Measurements from ENCODE around the gene CRABP1. TPM values are rescaled to one million over a fixed set of nuclear protein-coding genes. Genes with fewer than 3 reads are reported as not detected.
A peak's percentile ranks its signal among the peaks of the same experiment; 100 is the strongest.

The CRABP1 gene
- total RNA-seq, 1 donor from 2014 or later, result 320 TPM

DNA sequence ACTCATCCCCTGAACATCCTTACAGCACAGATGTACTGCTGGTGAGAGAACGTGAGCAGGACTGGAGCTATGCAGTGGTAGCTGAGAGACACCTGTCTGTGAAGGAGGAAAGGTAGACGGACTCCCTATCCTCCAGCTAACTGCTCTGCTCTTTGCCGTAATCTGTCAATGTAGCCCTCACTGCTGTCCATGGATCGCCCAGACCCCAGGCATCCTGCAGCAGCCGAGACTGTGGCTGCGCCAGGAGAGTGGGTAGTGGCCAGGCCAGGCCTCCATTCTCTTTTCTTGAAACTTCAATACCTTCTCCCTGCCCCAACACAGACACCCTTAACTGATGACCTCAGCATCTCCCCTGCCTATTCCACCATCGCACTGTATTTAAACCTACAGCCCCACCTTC lies 44.5 kb downstream of the CRABP1 start:
- no peaks in the 10 kb centered on the region for H3K36me3 Mint-ChIP-seq
- no peak for TF ChIP-seq EZH2 (IDR thresholded peaks at IDR 0.05)
- TF ChIP-seq, protein P1, sequence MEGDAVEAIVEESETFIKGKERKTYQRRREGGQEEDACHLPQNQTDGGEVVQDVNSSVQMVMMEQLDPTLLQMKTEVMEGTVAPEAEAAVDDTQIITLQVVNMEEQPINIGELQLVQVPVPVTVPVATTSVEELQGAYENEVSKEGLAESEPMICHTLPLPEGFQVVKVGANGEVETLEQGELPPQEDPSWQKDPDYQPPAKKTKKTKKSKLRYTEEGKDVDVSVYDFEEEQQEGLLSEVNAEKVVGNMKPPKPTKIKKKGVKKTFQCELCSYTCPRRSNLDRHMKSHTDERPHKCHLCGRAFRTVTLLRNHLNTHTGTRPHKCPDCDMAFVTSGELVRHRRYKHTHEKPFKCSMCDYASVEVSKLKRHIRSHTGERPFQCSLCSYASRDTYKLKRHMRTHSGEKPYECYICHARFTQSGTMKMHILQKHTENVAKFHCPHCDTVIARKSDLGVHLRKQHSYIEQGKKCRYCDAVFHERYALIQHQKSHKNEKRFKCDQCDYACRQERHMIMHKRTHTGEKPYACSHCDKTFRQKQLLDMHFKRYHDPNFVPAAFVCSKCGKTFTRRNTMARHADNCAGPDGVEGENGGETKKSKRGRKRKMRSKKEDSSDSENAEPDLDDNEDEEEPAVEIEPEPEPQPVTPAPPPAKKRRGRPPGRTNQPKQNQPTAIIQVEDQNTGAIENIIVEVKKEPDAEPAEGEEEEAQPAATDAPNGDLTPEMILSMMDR (IDR thresholded peaks at IDR 0.05), result no peak
- TF ChIP-seq EZH2phosphoT487 (IDR thresholded peaks at IDR 0.05), result no peak
- H3K4me1 Mint-ChIP-seq, result peaks cover 18% of the 10 kb centered on the region
- H3K9ac ChIP-seq, result no peak overlapping the region
- H3K27me3 ChIP-seq, result no peaks in the 10 kb centered on the region
- H3K9me3 ChIP-seq (ENCODE audit: low read depth), result no peaks in the 10 kb centered on the region
- H3K79me2 ChIP-seq (ENCODE audit: low read depth), result no peaks in the 10 kb centered on the region
- H3K9me3 Mint-ChIP-seq, result no peaks in the 10 kb centered on the region
- H3K4me3 Mint-ChIP-seq, result no peak overlapping the region
- H3K4me3 ChIP-seq, result no peak overlapping the region
- no peaks in the 10 kb centered on the region for H3K36me3 ChIP-seq
- H2AFZ ChIP-seq (replicated peaks), result no peak overlapping the region
- H3K4me2 ChIP-seq, result no peak overlapping the region
- DNase-seq (ENCODE audit: low spot score), result no peak
- H3K27ac ChIP-seq, result no peak overlapping the region
- H3F3A ChIP-seq (ENCODE audit: low read depth), result peaks cover 2% of the 10 kb centered on the region
- no peaks in the 10 kb centered on the region for H4K20me1 ChIP-seq (ENCODE audit: low read depth)
- peaks cover 9% of the 10 kb centered on the region for H3K27me3 Mint-ChIP-seq (ENCODE audit: insufficient read depth, low read depth)
- H3K27ac Mint-ChIP-seq, result no peak overlapping the region
- H3K4me1 ChIP-seq, result peaks cover 22% of the 10 kb centered on the region

DNA sequence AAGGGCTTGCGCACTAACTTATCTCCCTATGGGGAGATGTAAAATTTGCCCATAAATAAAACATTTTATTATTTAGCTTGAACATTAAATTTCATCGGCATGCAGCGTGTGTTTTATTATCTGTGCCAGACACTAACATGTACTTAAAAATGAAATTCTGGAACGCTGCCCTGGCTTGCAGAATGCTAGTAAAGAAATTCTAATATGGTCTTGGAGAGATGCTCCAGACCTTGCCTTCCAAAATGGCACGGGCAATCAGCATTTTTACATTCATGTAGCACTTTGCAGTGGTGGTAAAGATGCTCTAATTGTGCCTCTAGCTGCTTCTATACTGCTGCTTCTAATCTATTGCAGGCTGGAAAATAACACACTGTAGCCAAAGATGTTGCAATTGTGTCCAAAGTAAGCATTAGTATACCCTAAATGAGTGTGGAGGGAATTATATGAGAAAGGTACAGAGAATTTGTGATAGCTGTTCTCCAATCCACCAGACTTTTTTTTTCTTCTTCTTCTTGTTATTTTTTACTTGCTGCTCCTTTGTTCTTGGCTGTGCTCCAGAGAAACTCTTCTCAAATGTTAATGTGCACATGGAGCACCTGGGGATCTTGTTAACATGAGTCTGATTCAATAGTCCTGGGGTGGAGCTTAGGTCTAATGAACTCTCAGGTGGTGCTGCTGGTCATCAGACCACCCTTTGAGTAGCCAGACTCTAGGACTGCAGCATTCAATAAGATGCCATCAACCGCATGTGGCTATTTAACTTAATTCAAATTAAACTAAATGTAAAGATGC lies 47.3 kb downstream of the CRABP1 start:
- Histone ChIP-seq H4K20me1 (ENCODE audit: low read depth) (no peaks in the 10 kb centered on the region), H3K4me2 (no peak overlapping the region), H3K4me1 (peaks cover 23% of the 10 kb centered on the region), H3K36me3 (no peaks in the 10 kb centered on the region), H3K27ac (no peak overlapping the region), H2AFZ (replicated peaks) (no peak overlapping the region), H3K27me3 (no peaks in the 10 kb centered on the region), H3K4me3 (no peak overlapping the region), H3K79me2 (ENCODE audit: low read depth) (no peaks in the 10 kb centered on the region), H3K9ac (no peak overlapping the region), H3F3A (ENCODE audit: low read depth) (peaks cover 10% of the 10 kb centered on the region), H3K9me3 (ENCODE audit: low read depth) (no peaks in the 10 kb centered on the region)
- no peaks in the 10 kb centered on the region for H3K36me3 Mint-ChIP-seq
- TF ChIP-seq EZH2phosphoT487 (IDR thresholded peaks at IDR 0.05), result no peak
- TF ChIP-seq EZH2 (IDR thresholded peaks at IDR 0.05), result no peak
- TF ChIP-seq, protein P1 (IDR thresholded peaks at IDR 0.05), result no peak
- peaks cover 20% of the 10 kb centered on the region for H3K4me1 Mint-ChIP-seq
- no peak overlapping the region for H3K27ac Mint-ChIP-seq
- DNase-seq (ENCODE audit: low spot score), result no peak
- H3K9me3 Mint-ChIP-seq, result no peaks in the 10 kb centered on the region
- peaks cover 12% of the 10 kb centered on the region for H3K27me3 Mint-ChIP-seq (ENCODE audit: insufficient read depth, low read depth)
- no peak overlapping the region for H3K4me3 Mint-ChIP-seq

DNA sequence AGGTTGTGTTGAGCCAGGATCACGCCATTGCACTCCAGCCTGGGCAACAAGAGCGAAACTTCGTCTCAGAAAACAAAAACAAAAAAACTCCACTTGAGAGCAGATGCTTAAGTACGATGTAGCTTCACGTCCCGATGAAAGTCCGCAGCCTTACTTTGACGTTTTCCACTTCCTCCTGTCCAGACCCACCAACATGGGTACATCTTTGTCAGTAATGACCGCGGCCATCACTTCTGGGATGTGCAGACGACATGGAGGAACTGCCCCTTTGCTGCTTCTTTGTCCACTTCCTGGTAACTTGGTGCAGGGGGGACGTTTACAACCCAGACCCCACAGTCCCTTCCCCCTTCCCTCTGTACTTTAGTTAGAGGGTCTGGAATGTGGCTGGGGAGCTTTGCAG lies 48.7 kb downstream of the CRABP1 start:
- no peaks in the 10 kb centered on the region for H3K36me3 ChIP-seq
- H3K4me1 ChIP-seq, result peaks cover 29% of the 10 kb centered on the region
- H3F3A ChIP-seq (ENCODE audit: low read depth), result peaks cover 17% of the 10 kb centered on the region
- no peak overlapping the region for H3K27ac ChIP-seq
- peaks cover 27% of the 10 kb centered on the region for H3K4me1 Mint-ChIP-seq
- no peaks in the 10 kb centered on the region for H3K9me3 Mint-ChIP-seq
- H3K4me3 Mint-ChIP-seq, result peak overlapping the region; percentile 30
- TF ChIP-seq EZH2phosphoT487 (IDR thresholded peaks at IDR 0.05) (no peak), EZH2 (IDR thresholded peaks at IDR 0.05) (no peak)
- TF ChIP-seq, protein P1 (IDR thresholded peaks at IDR 0.05), result no peak
- H3K27me3 Mint-ChIP-seq (ENCODE audit: insufficient read depth, low read depth), result peaks cover 14% of the 10 kb centered on the region
- H3K79me2 ChIP-seq (ENCODE audit: low read depth), result no peaks in the 10 kb centered on the region
- H3K36me3 Mint-ChIP-seq, result no peaks in the 10 kb centered on the region
- H3K27me3 ChIP-seq, result no peaks in the 10 kb centered on the region
- no peak overlapping the region for H3K9ac ChIP-seq
- peak overlapping the region; percentile 73 for H2AFZ ChIP-seq (replicated peaks)
- DNase-seq (ENCODE audit: low spot score), result no peak
- H3K9me3 ChIP-seq (ENCODE audit: low read depth), result no peaks in the 10 kb centered on the region
- H3K27ac Mint-ChIP-seq, result no peak overlapping the region
- H3K4me3 ChIP-seq, result no peak overlapping the region
- H3K4me2 ChIP-seq, result peak overlapping the region; percentile 16
- no peaks in the 10 kb centered on the region for H4K20me1 ChIP-seq (ENCODE audit: low read depth)
